WI38 (cell line): ENCODE data around the gene FYN.

Experiments
- H3K4me3 ChIP-seq: 2 replicates; pipeline ENCODE4 v1.5.1; 2011; ENCODE audit warnings: low read depth, mild to moderate bottlenecking, control low read depth, low read length
- TF ChIP-seq, protein P1 (sequence below): IDR thresholded peaks from 2 replicates; pipeline ENCODE4 v1.5.1; 2012; ENCODE audit warnings: low read depth, mild to moderate bottlenecking, control low read depth, low read length

The FYN gene

DNA sequence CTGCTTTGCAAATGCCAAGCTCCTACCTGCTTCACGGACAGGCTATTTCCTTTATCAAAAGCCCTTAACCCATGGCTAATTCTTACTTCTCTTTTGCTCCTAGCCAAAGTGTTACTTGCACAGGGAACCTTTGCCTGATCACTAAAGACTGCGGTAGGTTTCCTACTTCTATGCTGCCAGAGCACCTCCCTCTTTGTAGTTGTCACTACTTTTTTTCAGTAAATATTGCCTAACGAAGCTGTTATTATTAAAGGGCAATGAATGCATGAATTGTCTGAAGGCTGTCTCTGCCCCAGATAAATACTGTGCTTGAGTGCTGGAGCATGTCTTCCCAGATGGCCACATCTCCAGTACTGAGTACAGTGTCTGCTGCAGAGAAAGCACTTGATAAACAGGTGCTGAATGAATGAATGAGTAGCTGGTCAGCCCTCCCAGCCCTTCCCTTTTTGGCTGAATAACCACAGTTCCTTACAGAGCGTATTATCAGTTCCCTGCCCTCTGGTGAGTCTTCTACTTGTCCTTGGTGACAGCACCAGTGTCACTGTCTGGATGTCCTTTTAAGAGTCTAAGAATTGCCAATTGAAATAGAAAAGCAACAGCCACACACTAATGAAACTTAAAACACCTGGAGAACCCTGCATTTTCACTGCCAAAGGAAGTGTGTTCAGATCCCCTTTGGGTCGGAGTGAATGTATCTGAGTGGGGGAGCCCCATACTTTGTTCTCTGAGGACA, 194.0 kb downstream of the FYN start:
- H3K4me3 ChIP-seq, result no peak overlapping the region

DNA sequence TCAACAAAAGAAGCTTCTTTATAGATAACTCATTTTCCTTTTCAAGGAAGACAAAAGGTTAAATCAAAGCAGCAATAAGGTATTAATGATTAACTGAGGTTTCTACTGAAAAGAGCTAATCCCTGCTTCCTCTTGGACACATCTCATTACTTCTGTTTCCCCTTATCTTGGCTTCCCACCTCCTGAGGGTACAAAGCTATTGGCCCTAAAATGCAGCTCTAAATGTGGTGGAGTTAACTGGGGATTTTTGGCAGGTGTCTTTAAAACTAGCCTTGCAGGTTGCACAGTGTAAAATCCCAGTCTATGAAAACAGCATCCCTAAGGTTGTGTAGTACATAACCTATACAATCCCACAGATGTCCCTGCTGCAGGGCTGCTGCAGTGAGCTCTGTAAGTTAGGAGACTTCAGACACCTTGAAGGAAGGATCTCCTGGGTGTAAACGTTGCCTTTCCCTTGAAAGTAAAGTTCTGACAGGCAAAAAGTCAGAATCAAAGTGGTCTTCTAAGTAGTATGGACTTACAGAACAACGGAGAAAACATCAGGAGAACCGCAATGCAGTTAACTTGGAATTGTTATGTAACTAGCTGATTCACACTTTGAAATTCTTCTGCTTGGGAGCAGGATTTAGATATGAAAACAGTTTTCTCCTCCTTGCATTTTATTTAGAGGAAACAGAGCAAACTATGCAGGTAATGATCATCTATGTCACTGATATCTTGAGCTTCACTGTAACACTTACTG, 195.8 kb downstream of the FYN start:
- H3K4me3 ChIP-seq, result no peak overlapping the region

More for the DNA sequence above, 194.0 kb downstream of the FYN start:
- TF ChIP-seq, protein P1, sequence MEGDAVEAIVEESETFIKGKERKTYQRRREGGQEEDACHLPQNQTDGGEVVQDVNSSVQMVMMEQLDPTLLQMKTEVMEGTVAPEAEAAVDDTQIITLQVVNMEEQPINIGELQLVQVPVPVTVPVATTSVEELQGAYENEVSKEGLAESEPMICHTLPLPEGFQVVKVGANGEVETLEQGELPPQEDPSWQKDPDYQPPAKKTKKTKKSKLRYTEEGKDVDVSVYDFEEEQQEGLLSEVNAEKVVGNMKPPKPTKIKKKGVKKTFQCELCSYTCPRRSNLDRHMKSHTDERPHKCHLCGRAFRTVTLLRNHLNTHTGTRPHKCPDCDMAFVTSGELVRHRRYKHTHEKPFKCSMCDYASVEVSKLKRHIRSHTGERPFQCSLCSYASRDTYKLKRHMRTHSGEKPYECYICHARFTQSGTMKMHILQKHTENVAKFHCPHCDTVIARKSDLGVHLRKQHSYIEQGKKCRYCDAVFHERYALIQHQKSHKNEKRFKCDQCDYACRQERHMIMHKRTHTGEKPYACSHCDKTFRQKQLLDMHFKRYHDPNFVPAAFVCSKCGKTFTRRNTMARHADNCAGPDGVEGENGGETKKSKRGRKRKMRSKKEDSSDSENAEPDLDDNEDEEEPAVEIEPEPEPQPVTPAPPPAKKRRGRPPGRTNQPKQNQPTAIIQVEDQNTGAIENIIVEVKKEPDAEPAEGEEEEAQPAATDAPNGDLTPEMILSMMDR, result no peak

DNA sequence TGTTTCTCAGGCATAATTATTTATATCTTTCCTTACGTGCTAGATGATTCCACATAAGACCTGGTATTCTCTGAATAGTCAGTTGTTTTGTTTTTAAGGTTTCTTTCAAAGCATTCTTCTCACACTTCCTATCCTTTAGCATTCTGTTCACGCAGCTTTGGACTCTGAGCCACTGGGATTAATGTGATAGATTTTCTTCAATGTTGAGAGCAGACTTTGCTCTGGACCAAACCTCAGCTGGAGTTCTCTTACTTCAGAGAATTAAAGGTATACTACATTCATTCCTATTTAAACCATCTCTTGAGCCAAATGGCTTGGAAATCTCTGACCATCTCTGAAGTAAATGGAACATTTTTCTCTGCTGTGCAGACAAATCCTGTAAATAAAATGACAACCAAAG, 196.9 kb downstream of the FYN start:
- TF ChIP-seq, protein P1, result no peak
- no peak overlapping the region for H3K4me3 ChIP-seq

More for the DNA sequence above, 195.8 kb downstream of the FYN start:
- TF ChIP-seq, protein P1, result no peak

DNA sequence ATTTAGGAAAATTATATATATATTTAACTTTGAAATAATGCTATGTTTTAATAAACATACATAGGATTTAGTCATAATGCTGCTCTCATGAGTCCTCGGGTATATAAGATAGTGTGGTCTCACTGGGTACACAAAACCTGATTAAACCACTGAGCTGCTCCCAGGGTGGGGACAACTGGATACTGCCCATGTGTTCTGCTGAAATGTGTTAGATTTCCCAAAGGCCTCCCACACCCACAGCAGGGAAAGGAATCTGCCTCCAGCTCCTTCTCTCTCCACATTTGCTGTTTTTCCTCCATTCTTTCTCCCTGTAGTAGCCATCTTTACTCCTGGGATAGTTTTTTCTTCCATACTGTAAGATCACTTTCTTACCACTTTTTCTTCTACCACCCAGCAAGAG, 198.4 kb downstream of the FYN start:
- no peak overlapping the region for H3K4me3 ChIP-seq
- TF ChIP-seq, protein P1, result no peak

DNA sequence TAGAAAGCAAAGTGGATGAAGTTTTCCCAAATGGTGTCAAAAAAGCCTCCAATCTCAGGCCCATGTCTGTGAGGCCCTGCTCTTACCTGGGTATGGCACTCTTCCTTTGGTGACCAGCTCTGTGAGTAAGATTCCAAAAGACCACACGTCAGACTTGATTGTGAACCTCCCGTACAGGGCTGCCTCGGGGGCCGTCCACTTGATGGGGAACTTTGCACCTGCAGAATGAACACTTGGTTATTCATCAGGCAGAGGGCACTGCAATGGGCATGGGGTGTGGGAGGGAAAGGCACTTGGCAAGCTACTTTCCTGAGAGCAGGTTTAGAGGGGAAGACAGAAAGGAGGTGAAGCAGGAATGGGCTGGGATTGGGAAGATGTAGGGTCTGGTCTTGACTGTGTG, 198.8 kb downstream of the FYN start:
- no peak overlapping the region for H3K4me3 ChIP-seq
- TF ChIP-seq, protein P1, result no peak

DNA sequence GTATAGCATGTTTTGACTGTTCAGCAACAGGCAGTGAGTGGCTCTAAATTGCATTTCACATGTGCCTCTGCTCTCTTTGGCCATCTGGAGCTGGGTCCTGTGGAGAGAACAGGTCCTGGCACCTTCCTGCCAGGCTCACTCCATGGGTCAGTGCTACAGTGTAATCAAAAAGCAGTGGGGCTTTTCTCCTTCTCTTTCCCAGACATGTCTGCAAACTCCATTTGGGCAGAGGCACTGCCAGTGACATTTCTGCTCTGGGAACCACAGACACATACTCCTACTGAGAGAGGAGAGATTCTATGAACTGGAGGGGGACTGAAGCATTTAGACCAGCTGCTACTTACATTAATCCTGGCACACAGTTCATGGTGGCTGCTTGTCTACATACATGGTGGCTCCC, 199.3 kb downstream of the FYN start:
- H3K4me3 ChIP-seq, result no peak overlapping the region
- TF ChIP-seq, protein P1, result no peak

DNA sequence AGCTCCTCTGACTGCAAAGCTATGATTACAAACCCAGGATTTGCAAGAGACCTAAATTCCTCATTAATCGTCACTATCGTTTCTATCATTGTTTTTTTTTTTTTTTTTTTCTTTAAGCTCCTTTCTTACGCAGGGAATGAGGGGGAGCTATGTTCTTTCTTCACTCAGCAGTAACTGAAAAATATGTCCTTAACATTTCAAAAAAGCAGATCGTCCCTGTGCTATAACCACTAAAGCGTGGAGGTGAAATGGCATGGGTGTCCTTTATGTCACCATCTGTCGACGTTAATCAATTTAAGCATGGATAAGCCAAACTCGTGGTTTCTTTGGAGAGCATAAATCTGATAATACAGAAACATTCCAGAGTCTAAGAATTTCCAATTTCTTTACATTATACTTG, 199.7 kb downstream of the FYN start:
- TF ChIP-seq, protein P1, result no peak
- no peak overlapping the region for H3K4me3 ChIP-seq
